ENCODE data around the gene SHB.

- TF ChIP-seq CTCF (IDR thresholded peaks at IDR 0.05) (peak in 6 of 7 experiments; percentile 50 to 99 (median 96)), EP300 (IDR thresholded peaks at IDR 0.05) (no peak)
Observed at GRCh38 chr9:37913480-37914153, 155.4 kb downstream of the SHB start.
